ENCODE measurements around the gene HOXA2.

HOXA2 gene

GRCh38 chr7:27078616-27079233 lies 23.8 kb downstream of the HOXA2 start:
- no peak for DNase-seq (ENCODE audit: low spot score)

- DNase-seq (ENCODE audit: low spot score) = no peak
Observed at GRCh38 chr7:27073076-27073475, 29.4 kb downstream of the HOXA2 start.

GRCh38 chr7:27071622-27072390 lies 30.7 kb downstream of the HOXA2 start:
- DNase-seq (ENCODE audit: low spot score) = no peak

GRCh38 chr7:27068259-27068658 lies 34.2 kb downstream of the HOXA2 start:
- DNase-seq (ENCODE audit: low spot score) = no peak

- DNase-seq (ENCODE audit: low spot score) = no peak
Observed at GRCh38 chr7:27066148-27066547, 36.3 kb downstream of the HOXA2 start.

- DNase-seq (ENCODE audit: low spot score) = no peak
Observed at GRCh38 chr7:27065709-27066108, 36.8 kb downstream of the HOXA2 start.

GRCh38 chr7:27064661-27065060 lies 37.8 kb downstream of the HOXA2 start:
- no peak for DNase-seq (ENCODE audit: low spot score)

GRCh38 chr7:27064159-27064558 lies 38.3 kb downstream of the HOXA2 start:
- no peak for DNase-seq (ENCODE audit: low spot score)

GRCh38 chr7:27062946-27063345 lies 39.5 kb downstream of the HOXA2 start:
- DNase-seq (ENCODE audit: low spot score) = no peak

GRCh38 chr7:27053153-27053552 lies 49.3 kb downstream of the HOXA2 start:
- no peak for DNase-seq (ENCODE audit: low spot score)

GRCh38 chr7:27051451-27051850 lies 51.0 kb downstream of the HOXA2 start:
- no peak for DNase-seq (ENCODE audit: low spot score)

Data from hematopoietic multipotent progenitor cell treated with erythropoietin and hydrocortisone succinate and interleukin-3 and kit ligand, for 15 days (in vitro differentiated cells).